Fibroblast of pulmonary artery (primary cell): Measurements from ENCODE around the gene OSR1.

Experiments used
- DNase-seq: peaks from one replicate; pipeline ENCODE4 v3.0.0-alpha.2; 2010; ENCODE audit warnings: low read depth
- H3K4me3 ChIP-seq: replicated peaks from 2 replicates; pipeline ENCODE4 v1.5.1; 2011; ENCODE audit warnings: low read depth, mild to moderate bottlenecking, control low read depth, low read length, moderate library complexity
- TF ChIP-seq, protein P1 (sequence below): IDR thresholded peaks from 2 replicates; pipeline ENCODE4 v1.5.1; 2011; ENCODE audit warnings: mild to moderate bottlenecking, control low read depth, low read length, inconsistent platforms; ENCODE audit errors: missing control alignments

The OSR1 gene

DNA sequence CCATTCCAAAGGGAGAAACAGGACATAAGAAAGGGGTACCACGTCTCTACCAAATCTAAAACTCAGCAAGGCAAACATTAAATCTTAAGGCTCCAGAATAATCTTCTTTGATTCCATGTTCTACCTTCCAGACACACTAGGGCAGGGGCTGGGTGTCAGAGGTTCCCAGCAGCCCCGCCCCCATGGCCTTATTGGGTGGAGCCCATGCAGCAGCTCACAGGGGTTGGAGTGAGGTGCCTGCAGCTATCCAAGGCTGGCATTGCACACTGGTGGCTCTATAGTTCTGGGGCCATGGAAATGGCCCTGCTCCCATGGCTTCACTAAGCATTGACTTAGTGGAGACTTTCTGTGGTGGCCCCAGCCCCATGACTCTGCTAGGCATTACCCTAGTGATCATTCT, 14.9 kb upstream of the OSR1 start:
- TF ChIP-seq, protein P1, sequence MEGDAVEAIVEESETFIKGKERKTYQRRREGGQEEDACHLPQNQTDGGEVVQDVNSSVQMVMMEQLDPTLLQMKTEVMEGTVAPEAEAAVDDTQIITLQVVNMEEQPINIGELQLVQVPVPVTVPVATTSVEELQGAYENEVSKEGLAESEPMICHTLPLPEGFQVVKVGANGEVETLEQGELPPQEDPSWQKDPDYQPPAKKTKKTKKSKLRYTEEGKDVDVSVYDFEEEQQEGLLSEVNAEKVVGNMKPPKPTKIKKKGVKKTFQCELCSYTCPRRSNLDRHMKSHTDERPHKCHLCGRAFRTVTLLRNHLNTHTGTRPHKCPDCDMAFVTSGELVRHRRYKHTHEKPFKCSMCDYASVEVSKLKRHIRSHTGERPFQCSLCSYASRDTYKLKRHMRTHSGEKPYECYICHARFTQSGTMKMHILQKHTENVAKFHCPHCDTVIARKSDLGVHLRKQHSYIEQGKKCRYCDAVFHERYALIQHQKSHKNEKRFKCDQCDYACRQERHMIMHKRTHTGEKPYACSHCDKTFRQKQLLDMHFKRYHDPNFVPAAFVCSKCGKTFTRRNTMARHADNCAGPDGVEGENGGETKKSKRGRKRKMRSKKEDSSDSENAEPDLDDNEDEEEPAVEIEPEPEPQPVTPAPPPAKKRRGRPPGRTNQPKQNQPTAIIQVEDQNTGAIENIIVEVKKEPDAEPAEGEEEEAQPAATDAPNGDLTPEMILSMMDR, result no peak
- no peak for DNase-seq

DNA sequence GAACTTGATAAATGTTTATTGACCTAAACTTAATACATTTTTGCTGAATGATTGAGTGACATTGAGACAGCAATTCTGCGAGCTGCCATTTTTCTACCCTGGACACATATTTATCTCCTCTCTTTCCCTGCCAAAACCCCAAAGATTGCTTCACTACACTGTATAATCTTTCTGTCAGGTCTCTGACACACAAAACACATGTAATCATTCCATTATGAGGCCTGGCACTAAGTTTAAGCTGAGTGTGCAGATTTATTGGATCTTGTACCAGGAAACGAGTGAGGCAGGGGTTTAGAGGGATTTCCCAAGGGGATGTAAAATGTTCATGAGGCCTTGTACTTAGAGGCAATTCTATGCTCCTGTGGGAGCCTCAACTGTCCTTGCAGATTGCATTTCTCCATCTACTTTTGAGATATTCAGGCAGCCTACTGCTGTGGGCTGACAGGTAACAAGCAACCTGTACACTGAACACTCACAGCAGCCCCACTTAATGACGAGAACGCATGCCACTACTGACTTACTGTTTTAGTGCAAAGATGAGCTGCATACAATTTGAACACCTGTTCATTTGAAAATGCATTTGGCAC, 13.7 kb upstream of the OSR1 start:
- no peak overlapping the region for H3K4me3 ChIP-seq
- no peak for DNase-seq
- TF ChIP-seq, protein P1, result no peak

More for the DNA sequence above, 14.9 kb upstream of the OSR1 start:
- H3K4me3 ChIP-seq, result no peak overlapping the region

DNA sequence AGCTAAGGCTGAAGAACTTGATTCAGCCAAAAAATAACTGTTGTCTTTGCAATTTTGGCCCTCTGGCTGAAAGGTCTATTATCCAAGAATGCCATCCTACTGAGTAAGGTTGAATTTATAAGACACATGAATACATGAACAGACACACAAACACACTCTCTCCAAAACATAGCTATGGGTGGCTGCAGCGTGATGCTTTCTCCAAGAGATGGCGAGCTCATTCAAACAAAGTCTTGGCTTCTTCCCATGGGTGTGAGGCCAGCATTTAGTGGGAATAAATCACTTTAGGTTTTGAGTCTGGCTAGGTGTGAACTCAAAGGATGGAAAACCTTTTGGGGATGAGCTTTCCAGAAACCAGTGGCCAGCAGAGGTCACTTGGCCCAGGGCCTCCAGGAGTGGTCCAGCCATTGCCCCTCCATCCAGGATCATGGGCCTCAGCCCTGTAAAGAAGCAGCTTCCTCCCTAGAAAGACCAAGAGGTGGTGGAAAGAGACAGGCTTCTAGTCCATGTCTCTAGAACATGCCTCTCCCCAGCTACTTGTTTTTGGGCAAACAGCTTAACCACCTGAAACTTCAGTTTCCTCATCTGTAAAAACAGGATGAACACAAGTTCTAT, 11.0 kb upstream of the OSR1 start:
- peak; percentile 76 for DNase-seq
- H3K4me3 ChIP-seq, result no peak overlapping the region
- TF ChIP-seq, protein P1, result peak; percentile 75

DNA sequence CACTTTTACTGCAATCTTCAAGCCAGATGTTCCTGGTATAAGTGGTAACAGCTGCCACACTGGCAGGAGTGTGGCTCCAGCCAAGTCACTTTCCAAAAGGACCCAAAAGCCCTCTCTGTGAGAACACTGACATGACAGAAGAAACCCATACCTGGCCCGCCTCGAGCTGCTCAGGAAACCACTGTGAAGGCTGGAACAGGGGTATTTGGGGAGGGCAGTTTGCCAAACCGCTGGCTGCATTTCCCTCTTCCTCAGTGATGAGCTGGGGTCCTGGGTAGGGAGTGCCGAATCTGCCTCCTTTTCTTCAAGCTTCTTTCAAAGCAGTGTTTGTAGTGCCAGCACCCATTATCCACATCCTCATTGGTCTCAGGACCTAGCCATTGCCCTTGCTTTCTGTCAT, 10.3 kb upstream of the OSR1 start:
- TF ChIP-seq, protein P1, result no peak

DNA sequence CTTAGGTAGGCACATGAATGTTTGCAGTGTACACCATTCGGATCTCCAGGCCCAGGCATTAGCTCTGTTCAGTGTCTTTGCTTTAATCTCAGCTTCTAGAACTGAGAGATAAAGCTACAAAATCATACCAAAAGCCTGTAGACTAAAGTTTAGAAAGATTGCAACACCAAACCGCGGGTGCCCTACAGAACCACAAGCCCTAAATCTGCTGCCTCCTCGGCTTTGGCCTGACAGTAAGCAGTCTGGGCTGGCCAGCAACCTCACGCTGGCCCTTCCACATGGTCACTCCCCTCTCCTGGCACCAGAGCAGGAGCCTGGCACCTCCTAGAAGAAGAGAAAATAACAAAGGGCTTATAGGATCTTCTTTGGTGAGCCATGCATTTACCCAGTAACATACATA, 8.9 kb upstream of the OSR1 start:
- TF ChIP-seq, protein P1, result no peak
- DNase-seq, result no peak
- H3K4me3 ChIP-seq, result no peak overlapping the region

More for the DNA sequence above, 10.3 kb upstream of the OSR1 start:
- DNase-seq, result no peak
- H3K4me3 ChIP-seq, result no peak overlapping the region

DNA sequence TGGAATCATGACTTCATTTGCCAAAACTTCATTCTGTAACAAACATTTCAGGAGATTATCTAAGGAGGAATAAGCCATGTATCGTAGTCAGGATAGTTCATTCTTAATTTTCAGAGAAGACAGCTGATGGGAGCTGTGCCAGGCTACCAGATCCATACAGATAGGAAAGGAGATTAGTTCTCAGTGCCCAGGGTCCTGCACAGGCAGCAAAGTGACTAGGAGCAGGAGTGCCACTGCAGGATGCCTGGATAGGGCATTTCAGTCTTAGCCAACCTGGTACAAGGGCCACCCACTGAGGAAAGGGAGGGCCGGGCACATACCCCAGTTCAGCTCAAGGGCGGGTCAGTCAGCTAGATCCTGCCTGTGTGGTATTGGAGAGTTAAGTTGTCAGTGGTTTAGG, 6.7 kb upstream of the OSR1 start:
- TF ChIP-seq, protein P1, result no peak
- no peak overlapping the region for H3K4me3 ChIP-seq
- no peak for DNase-seq

DNA sequence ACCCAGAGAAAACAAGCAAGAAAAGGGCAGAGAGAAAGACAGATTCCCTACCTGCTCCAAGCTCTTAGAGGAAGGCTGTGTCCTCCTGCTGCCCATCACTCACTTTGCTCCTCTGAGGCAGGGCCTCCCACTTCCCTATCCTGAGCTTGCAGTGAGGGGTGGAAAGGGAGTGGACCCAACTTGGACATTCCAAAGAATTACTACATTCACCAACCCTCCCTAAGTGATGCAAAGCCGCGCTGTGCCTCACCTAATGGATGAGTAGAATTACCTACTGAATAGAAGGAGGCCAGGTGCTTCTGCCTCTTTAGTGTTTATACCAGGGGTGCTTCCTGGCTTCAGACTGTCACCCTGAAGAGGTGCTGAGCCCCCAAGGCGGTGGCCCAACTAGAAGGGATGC, 5.6 kb upstream of the OSR1 start:
- TF ChIP-seq, protein P1, result no peak
- H3K4me3 ChIP-seq, result no peak overlapping the region
- no peak for DNase-seq
